ENCODE results near the gene PRPSAP1.

The PRPSAP1 gene

GRCh38 chr17:76383546-76384221, 30.0 kb upstream of the PRPSAP1 start:
- DNase-seq = peak; percentile 21

- DNase-seq = no peak
Measured at GRCh38 chr17:76382803-76383545, 29.3 kb upstream of the PRPSAP1 start.

GRCh38 chr17:76382351-76382802, 28.7 kb upstream of the PRPSAP1 start:
- DNase-seq = no peak

- DNase-seq = no peak
Measured at GRCh38 chr17:76381633-76382350, 28.1 kb upstream of the PRPSAP1 start.

DNA sequence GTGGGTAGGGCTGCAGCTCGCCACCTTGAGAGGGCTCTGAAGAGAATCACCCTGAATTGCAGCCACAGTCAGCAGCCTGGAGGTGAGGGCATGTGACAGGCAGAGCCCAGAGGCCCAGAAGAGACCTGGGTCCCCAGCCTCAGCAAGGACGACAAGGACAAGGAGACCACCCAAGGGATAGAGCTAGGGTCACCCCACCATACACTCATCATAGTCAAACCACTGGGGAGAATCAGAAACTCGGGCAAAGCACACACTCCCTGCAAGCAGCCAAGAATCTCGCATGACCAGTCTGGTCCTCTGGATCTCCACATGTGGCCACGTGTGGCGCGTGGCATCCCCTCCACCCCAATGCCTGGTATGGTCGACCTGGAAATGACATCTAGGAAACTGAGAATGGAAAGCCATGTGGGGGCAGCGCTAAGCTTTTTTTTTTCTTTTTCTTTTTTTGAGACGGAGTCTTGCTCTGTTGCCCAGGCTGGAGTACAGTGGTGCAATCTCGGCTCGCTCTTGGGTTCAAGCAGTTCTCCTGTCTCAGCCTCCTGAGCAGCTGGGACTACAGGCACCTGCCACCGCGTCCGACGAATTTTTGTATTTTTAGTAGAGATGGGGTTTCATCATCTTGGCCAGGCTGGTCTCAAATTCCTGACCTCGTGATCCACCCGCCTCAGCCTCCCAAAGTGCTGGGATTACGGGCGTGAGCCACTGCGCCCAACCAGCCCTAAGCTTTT, 26.1 kb upstream of the PRPSAP1 start:
- DNase-seq = no peak

- DNase-seq = no peak
Measured at GRCh38 chr17:76379275-76379641, 25.5 kb upstream of the PRPSAP1 start.

GRCh38 chr17:76378548-76379274, 25.0 kb upstream of the PRPSAP1 start:
- DNase-seq = no peak

GRCh38 chr17:76376318-76377133, 22.8 kb upstream of the PRPSAP1 start:
- no peak for DNase-seq

DNA sequence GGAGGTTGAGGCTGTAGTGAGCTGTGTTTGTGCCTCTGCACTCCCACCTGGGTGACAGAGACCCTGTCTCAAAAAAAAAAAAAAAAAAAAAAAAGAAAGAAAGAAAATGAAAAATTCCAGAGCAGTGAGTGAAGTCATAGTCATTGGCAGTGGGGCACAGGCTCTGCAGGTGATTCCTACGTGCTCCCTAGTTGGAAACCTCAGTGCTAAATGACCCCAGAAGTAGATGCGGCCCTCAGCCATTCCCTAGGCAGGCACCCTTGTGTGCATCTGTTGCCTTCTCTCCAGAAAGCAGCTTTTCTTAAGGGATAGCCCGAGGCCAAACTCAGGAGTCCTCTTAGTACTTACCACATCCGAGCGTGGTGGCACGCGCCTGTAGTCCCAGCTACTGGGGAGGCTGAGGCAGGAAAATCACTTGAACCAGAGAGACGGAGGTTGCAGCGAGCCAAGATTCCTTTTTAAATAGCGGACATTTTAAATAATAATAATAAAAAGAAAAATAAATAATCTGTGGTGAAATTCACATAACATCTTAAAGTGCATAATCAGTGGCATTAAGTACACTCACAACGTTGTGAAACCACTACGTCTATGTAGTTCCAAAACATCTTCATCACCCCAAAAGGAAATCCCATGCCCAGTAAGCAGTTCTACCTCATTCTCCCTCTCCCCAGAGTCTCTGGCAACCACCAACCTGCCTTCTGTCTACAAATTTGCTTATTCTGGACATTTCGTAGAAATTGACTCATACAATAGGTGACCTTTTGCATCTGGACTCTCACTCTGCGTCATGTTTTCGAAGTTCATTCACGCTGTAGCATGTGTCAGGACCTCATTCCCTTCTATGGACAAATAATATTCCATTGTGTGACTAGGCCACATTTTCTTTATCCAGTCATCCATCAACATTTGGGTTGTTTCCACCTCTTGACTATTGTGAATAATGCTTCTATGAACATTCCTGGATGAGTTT, 18.2 kb upstream of the PRPSAP1 start:
- DNase-seq = no peak

DNA sequence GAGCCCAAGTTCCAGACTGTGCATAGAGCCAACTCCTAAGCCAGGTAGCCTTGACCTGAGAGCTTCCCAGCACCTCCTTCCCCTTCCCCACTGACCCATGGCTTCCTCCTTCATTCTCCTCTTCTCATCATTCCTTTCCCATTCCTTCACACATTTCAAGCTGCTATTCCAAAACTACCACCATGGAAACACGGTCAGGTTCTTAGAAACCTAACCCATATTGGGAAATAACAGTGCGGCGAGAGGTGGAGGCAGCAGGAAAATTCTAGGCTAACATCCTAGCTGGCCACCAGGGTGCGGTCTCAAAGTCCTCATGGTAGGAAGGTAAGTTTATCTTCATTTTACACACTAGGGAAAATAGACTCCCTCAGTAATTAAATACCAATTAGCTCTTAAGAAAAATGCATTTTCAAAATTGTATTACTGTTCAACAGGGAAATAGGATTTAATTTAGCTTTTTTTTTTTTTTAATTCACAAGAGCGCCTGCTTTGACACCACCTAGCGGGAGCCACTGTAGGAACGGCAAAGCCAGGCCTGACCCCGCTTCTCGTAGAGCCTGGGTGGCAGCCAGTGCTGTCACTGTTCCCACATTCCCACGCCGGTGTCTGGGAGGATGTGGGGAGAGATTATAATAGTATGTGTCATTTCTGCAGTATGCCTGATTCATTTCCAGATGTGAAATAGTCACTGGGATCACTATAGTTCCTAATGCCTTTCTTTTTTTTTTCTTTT, 16.7 kb upstream of the PRPSAP1 start:
- DNase-seq = no peak

DNA sequence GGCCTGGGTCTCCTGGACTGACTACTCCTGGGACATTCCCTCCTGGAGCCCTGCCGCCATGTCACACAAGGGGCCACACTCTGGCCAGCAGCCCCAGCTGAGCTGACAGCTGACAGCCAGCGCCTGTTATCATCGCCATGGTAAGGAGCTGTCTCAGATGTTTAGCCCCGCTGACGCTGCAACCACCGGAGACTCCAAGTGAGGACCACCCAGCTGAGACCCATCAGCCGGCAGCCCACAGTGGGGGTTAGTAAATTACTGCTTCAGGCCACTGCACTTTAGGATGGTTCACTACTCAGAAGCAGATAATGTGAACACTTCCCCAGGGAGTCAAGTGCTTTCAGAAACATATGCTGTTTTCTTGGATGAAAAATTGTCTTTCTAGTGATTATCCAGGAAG, 16.1 kb upstream of the PRPSAP1 start:
- DNase-seq = no peak

- no peak for DNase-seq
Measured at GRCh38 chr17:76369379-76369778, 15.7 kb upstream of the PRPSAP1 start.

GRCh38 chr17:76368545-76368944, 14.8 kb upstream of the PRPSAP1 start:
- no peak for DNase-seq

DNA sequence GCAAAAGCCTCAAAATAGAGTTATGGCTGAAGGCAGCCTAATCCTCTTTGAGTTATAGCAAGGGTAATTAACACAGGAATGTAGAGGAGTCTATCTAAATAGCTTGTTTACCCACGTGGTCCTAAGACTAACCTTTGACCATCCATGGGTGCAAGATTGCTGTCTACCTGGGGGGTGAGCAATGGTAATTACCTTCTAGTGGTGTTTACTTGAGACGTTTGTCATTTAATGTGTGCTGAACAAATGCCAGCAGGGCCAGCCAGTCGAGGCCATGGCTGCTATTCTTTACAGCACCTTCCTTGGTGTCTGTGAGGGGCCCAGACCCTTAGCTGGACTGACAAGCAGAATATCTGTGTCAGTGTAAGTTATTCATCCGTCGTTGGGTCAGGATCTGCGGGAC, 13.9 kb upstream of the PRPSAP1 start:
- DNase-seq = no peak

- DNase-seq = no peak
Measured at GRCh38 chr17:76366247-76366646, 12.5 kb upstream of the PRPSAP1 start.

- no peak for DNase-seq
Measured at GRCh38 chr17:76365256-76365903, 11.7 kb upstream of the PRPSAP1 start.

GRCh38 chr17:76363107-76363842, 9.6 kb upstream of the PRPSAP1 start:
- no peak for DNase-seq

DNA sequence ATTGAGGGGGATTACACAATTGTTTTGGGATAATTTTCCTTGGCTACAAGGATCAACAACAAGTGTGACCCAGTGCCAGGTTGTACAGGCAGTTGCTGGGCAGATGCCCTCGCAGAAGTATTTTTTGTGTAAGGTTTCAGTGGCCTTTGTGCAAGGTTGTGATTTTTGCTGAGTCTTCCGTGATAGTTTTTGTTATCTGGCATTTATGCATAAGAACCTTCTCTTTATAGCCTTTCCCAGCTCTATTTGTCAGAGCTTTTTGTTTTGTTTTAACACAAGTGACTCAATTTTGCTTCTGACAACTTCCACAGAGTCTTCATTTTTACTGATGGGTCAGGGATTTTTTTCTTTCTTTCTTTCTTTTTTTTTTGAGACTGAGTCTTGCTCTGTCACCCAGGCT, 6.7 kb upstream of the PRPSAP1 start:
- no peak for DNase-seq
